H1 (cell line): ENCODE results near the gene NDST4. TPM values are rescaled to one million over a fixed set of nuclear protein-coding genes. Genes with fewer than 3 reads are reported as not detected.

ENCODE experiments used
- CTCF ChIA-PET: fragments of 300-600 bp; sonication (Branson Sonifier 250); formaldehyde crosslinking; loops from one replicate; lab custom pipeline; 2021; ENCODE audit not compliant: partially characterized antibody; lab: Charles Lee
- POLR2A ChIA-PET: fragments of 300-600 bp; sonication (Branson Sonifier 250); formaldehyde crosslinking; loops from one replicate; lab custom pipeline; 2021; ENCODE audit warnings: inconsistent platforms; ENCODE audit not compliant: partially characterized antibody; lab: Charles Lee
- DNase-seq, 2 experiments: peaks; one replicate each; pipeline versions ENCODE4 v3.0.0 to v3.0.0-alpha.2; 2010 to 2022; ENCODE audit warnings: low spot score in 2 of 2, low read depth in 1 of 2, mixed read lengths in 1 of 2
- FAIRE-seq: peaks from 2 replicates; lab custom pipeline; 2011; peaks lifted over from hg19 to GRCh38; lab: Jason Lieb, UNC
- H2AFZ ChIP-seq: 2 replicates; pipeline ENCODE4 v1.8.1; 2012; ENCODE audit warnings: low read length, inconsistent platforms
- H2AK5ac ChIP-seq: 2 replicates; pipeline ENCODE4 v1.6.1; 2013; ENCODE audit warnings: low read depth, low read length
- H2BK120ac ChIP-seq: replicated peaks from 2 replicates; pipeline ENCODE3; 2013; ENCODE audit warnings: low read depth, low read length, inconsistent platforms
- H2BK12ac ChIP-seq: 2 replicates; pipeline ENCODE4 v1.6.1; 2013; ENCODE audit warnings: low read depth, low read length
- H2BK15ac ChIP-seq: 2 replicates; pipeline ENCODE4 v1.6.1; 2013; ENCODE audit warnings: low read length
- H2BK20ac ChIP-seq: 2 replicates; pipeline ENCODE4 v1.6.1; 2013; ENCODE audit warnings: low read length
- H2BK5ac ChIP-seq: 2 replicates; pipeline ENCODE4 v1.6.1; 2013; ENCODE audit warnings: low read depth, low read length
- H3K14ac ChIP-seq: 2 replicates; pipeline ENCODE4 v1.6.1; 2013; ENCODE audit warnings: inconsistent platforms; ENCODE audit not compliant: insufficient read length
- H3K18ac ChIP-seq: 2 replicates; pipeline ENCODE4 v1.6.1; 2013; ENCODE audit warnings: low read length; ENCODE audit errors: extremely low read depth
- H3K23ac ChIP-seq: 2 replicates; pipeline ENCODE4 v1.6.1; 2013; ENCODE audit warnings: inconsistent platforms; ENCODE audit not compliant: insufficient read length
- H3K23me2 ChIP-seq: 2 replicates; pipeline ENCODE4 v1.6.1; 2013; ENCODE audit warnings: low read depth, low read length
- H3K27ac ChIP-seq: 2 replicates; pipeline ENCODE4 v1.6.1; 2011; ENCODE audit warnings: low read depth, low read length, inconsistent platforms
- H3K27me3 ChIP-seq, 4 experiments: replicated peaks in 1 of 4; 1 replicate in 1 of 4; 2 replicates in 3 of 4; pipeline versions ENCODE4 v1.6.1 to v1.8.1; 2011 to 2013; ENCODE audit warnings: low read length in 3 of 4, mild to moderate bottlenecking in 3 of 4, inconsistent platforms in 2 of 4, mixed read lengths in 2 of 4, moderate library complexity in 1 of 4; ENCODE audit not compliant: control insufficient read depth in 3 of 4, insufficient read depth in 3 of 4; ENCODE audit errors: extremely low read depth in 1 of 4
- H3K36me3 ChIP-seq, 4 experiments: 2 replicates each; pipeline versions ENCODE4 v1.6.1 to v1.8.1; 2011 to 2013; ENCODE audit warnings: mild to moderate bottlenecking in 4 of 4, low read length in 3 of 4, moderate library complexity in 2 of 4, control low read depth in 1 of 4, inconsistent platforms in 1 of 4; ENCODE audit not compliant: insufficient read depth in 4 of 4, control insufficient read depth in 2 of 4
- H3K4ac ChIP-seq: replicated peaks from 2 replicates; pipeline ENCODE3; 2013; ENCODE audit warnings: low read length, low read depth, mixed read lengths, inconsistent platforms; ENCODE audit not compliant: insufficient read length
- H3K4me1 ChIP-seq, 4 experiments: replicated peaks in 1 of 4; 1 replicate in 1 of 4; 2 replicates in 3 of 4; pipeline versions ENCODE4 v1.6.1 to v1.8.1; 2011 to 2013; ENCODE audit warnings: low read length in 3 of 4, inconsistent platforms in 2 of 4, mixed read lengths in 1 of 4; ENCODE audit not compliant: insufficient read depth in 4 of 4, control insufficient read depth in 3 of 4
- H3K4me2 ChIP-seq, 2 experiments: 2 replicates each; pipeline versions ENCODE4 v1.6.1 to v1.8.1; 2011 to 2013; ENCODE audit warnings: low read depth in 2 of 2, low read length in 2 of 2, control low read depth in 1 of 2, inconsistent platforms in 1 of 2, mild to moderate bottlenecking in 1 of 2; ENCODE audit not compliant: insufficient read depth in 1 of 2
- H3K4me3 ChIP-seq, 4 experiments: fragments of 200-600, 300-600 bp in 1 of 4; sonication (generic), shearing (Covaris generic), sonication (Bioruptor Twin) in 1 of 4; 2 replicates each; pipeline versions ENCODE4 v1.5.1 to v1.8.1; 2011 to 2016; ENCODE audit warnings: low read length in 4 of 4, low read depth in 3 of 4, control low read depth in 2 of 4, inconsistent platforms in 2 of 4, mild to moderate bottlenecking in 2 of 4, mixed read lengths in 1 of 4, moderate library complexity in 1 of 4; ENCODE audit not compliant: insufficient read depth in 2 of 4; ENCODE audit errors: extremely low read depth in 1 of 4
- H3K56ac ChIP-seq: replicated peaks from 2 replicates; pipeline ENCODE3; 2013; ENCODE audit warnings: low read depth, mild to moderate bottlenecking, mixed read lengths, low read length, inconsistent platforms; ENCODE audit not compliant: insufficient read length
- H3K79me1 ChIP-seq: 2 replicates; pipeline ENCODE4 v1.6.1; 2013; ENCODE audit warnings: low read depth, low read length, control low read depth
- H3K79me2 ChIP-seq, 2 experiments: 2 replicates each; pipeline versions ENCODE4 v1.6.1 to v1.8.1; 2012 to 2013; ENCODE audit warnings: low read length in 2 of 2, mild to moderate bottlenecking in 2 of 2, inconsistent platforms in 1 of 2; ENCODE audit not compliant: insufficient read depth in 2 of 2, control insufficient read depth in 1 of 2
- H3K9ac ChIP-seq, 4 experiments: replicated peaks in 1 of 4; 1 replicate in 1 of 4; 2 replicates in 3 of 4; pipeline versions ENCODE4 v1.6.1 to v1.8.1; 2011 to 2013; ENCODE audit warnings: low read depth in 3 of 4, low read length in 3 of 4, control low read depth in 2 of 4, mild to moderate bottlenecking in 2 of 4, moderate library complexity in 2 of 4, inconsistent platforms in 1 of 4; ENCODE audit errors: extremely low read depth in 1 of 4
- H3K9me3 ChIP-seq, 2 experiments: 2 replicates each; pipeline versions ENCODE4 v1.6.1 to v1.8.1; 2012 to 2013; ENCODE audit warnings: mild to moderate bottlenecking in 2 of 2, moderate library complexity in 2 of 2, control low read depth in 1 of 2, inconsistent platforms in 1 of 2, low read depth in 1 of 2, low read length in 1 of 2, mixed read lengths in 1 of 2; ENCODE audit not compliant: insufficient read depth in 2 of 2
- H4K20me1 ChIP-seq, 2 experiments: replicated peaks in 1 of 2; 2 replicates each; pipeline versions ENCODE3 to v1.8.1; 2011 to 2013; ENCODE audit warnings: inconsistent platforms in 2 of 2, low read length in 2 of 2, mild to moderate bottlenecking in 1 of 2; ENCODE audit not compliant: insufficient read depth in 2 of 2, control insufficient read depth in 1 of 2
- H4K5ac ChIP-seq: 2 replicates; pipeline ENCODE4 v1.6.1; 2013; ENCODE audit warnings: low read length, low read depth, mixed read lengths, inconsistent platforms; ENCODE audit not compliant: insufficient read length
- H4K8ac ChIP-seq: 2 replicates; pipeline ENCODE4 v1.8.0; 2013; ENCODE audit warnings: mild to moderate bottlenecking, moderate library complexity, low read length, inconsistent platforms; ENCODE audit not compliant: insufficient read depth; ENCODE audit errors: extremely low read depth
- H4K91ac ChIP-seq: replicated peaks from 2 replicates; pipeline ENCODE3; 2013; ENCODE audit warnings: low read length, mixed read lengths, inconsistent platforms; ENCODE audit not compliant: insufficient read length
- CTBP2 ChIP-seq: IDR thresholded peaks from 2 replicates; pipeline ENCODE4 v1.7.0; 2011; ENCODE audit warnings: borderline replicate concordance, mild to moderate bottlenecking, moderate library complexity, mixed read lengths, low read length; ENCODE audit not compliant: insufficient read depth, insufficient read length
- HDAC2 ChIP-seq, 2 experiments: fragments of 300-600 bp in 1 of 2; sonication (generic) in 1 of 2; IDR thresholded peaks; 2 replicates each; pipeline ENCODE4 v1.6.1; 2011 to 2012; ENCODE audit warnings: low read depth in 2 of 2, low read length in 2 of 2, mild to moderate bottlenecking in 2 of 2, moderate library complexity in 2 of 2, borderline replicate concordance in 1 of 2, inconsistent platforms in 1 of 2
- KDM4A ChIP-seq: IDR thresholded peaks from one replicate; pipeline ENCODE4 v1.7.1; 2012; ENCODE audit warnings: low read depth, mild to moderate bottlenecking, moderate library complexity, low read length, inconsistent platforms; ENCODE audit not compliant: severe bottlenecking
- SP1 ChIP-seq: IDR thresholded peaks from 2 replicates; pipeline ENCODE4 v1.6.1; 2011; ENCODE audit warnings: low read depth, low read length
- WGBS, 2 experiments: shearing (Covaris generic) in 1 of 2; methylation state at CpG; one replicate each; pipeline versions ENCODE4 v1.1.6 to v1.1.7; 2013 to 2015; ENCODE audit warnings: low lambda C conversion rate in 2 of 2, mixed read lengths in 2 of 2, inconsistent platforms in 1 of 2, low coverage in 1 of 2, missing lambda C conversion rate in 1 of 2; ENCODE audit not compliant: insufficient replicate concordance in 2 of 2, insufficient coverage in 1 of 2, insufficient read length in 1 of 2; ENCODE audit errors: extremely low coverage in 1 of 2, missing lambda C conversion rate in 1 of 2; 5-methylcytosine and 5-hydroxymethylcytosine counted together
- polyA plus RNA-seq, 7 experiments: library from polyadenylated mRNA; depleted of rRNA in 3 of 7; stranded (reverse) in 5 of 7; unstranded in 2 of 7; fragments of >200 nt in 5 of 7; fragments of 200-250 nt in 2 of 7; gene quantifications; 1 replicate in 5 of 7; 2 replicates in 1 of 7; 4 replicates in 1 of 7; pipeline versions ENCODE4 v1.2.1 to v1.2.3, GENCODE V29; 2011 to 2013; ENCODE audit warnings: missing spikeins in 2 of 7, mixed read lengths in 2 of 7
- total RNA-seq: library from RNA; stranded (reverse); fragmentation: NEBNext Ultra II Directional; extraction: Animal tissue kit (Norgen Biotek cat#: 25700); gene quantifications from 2 replicates; pipeline ENCODE4 v1.2.1, GENCODE V29; 2021

Gene NDST4
- total and polyA plus RNA-seq, 2 of the 8 experiments (the other 6 are each of a cell fraction or from before 2014, with no cell fraction given): 0.02 TPM; not detected in 1

DNA sequence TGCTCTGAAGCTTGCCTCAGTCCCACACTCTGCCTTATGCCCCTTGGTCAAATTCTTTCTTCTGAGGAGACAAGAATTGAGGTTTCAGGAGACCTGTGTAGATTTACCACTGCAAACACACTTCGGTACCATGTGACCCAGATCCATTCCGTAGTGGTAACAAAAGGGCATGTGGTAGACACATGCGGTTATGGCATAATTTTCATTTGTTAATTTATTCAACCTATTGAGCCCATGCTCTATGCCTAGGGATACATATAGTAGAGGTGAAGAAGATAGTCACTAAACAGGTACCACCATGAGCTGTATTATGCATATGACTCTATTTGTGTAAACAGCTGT is 190.9 kb downstream of the NDST4 start:
- H2BK120ac ChIP-seq: peak overlapping the region; percentile 75
- H3K4me1 ChIP-seq: peaks cover 0 to 14% (median 7%) of the 10 kb centered on the region in 4 experiments; a peak in 4 of 7 replicates
- H3K56ac ChIP-seq: no peak overlapping the region
- H4K5ac ChIP-seq: no peak overlapping the region
- no peaks in the 10 kb centered on the region for H3K79me1 ChIP-seq
- no peak overlapping the region for H3K27ac ChIP-seq
- no peak overlapping the region for H2BK20ac ChIP-seq
- H3K18ac ChIP-seq: no peak overlapping the region
- no peaks in the 10 kb centered on the region for H4K20me1 ChIP-seq
- H4K91ac ChIP-seq: peak overlapping the region; percentile 15
- H3K14ac ChIP-seq: no peak overlapping the region
- H3K9ac ChIP-seq: no peak overlapping the region
- no peak overlapping the region for H3K23ac ChIP-seq
- no peak overlapping the region; the same call in 1 of the 2 replicates for H2BK5ac ChIP-seq
- DNase-seq: no peak
- H2BK15ac ChIP-seq: no peak overlapping the region
- H3K36me3 ChIP-seq: no peaks in the 10 kb centered on the region
- peak overlapping the region; percentile 71; the same call in 1 of the 2 replicates for H2AFZ ChIP-seq
- POLR2A ChIA-PET: no interaction called here
- H3K4ac ChIP-seq: no peak overlapping the region
- H3K79me2 ChIP-seq: no peaks in the 10 kb centered on the region
- 91% methylated on average over 3 of the region's 3 CpGs; no CpG with 5 or more reads in 1 of the 2 experiments for WGBS, 2 experiments
- H3K4me2 ChIP-seq: 0 out of 4 replicates have a peak overlapping the region, but pooled peaks of 1 of the 2 experiments have one; percentile 7
- no peak overlapping the region for H3K4me3 ChIP-seq
- H2AK5ac ChIP-seq: no peak overlapping the region
- H3K9me3 ChIP-seq: no peaks in the 10 kb centered on the region
- H3K23me2 ChIP-seq: no peaks in the 10 kb centered on the region; the same call in 1 of the 2 replicates
- H2BK12ac ChIP-seq: no peak overlapping the region
- no peaks in the 10 kb centered on the region for H3K27me3 ChIP-seq
- FAIRE-seq: no peak
- CTCF ChIA-PET: interaction anchor here (0.9 kb wide), 1 partner anchor 115 kb away, joined by 5 read pairs; no protein-coding TSS in a partner anchor
- TF ChIP-seq HDAC2 (IDR thresholded peaks at IDR 0.05; ENCODE audit: borderline replicate concordance in 1 of 2, low read depth in 2 of 2, low read length in 2 of 2): no peak
- TF ChIP-seq SP1: no peak
- no peak for TF ChIP-seq CTBP2
- no peak for TF ChIP-seq KDM4A
- no peak overlapping the region for H4K8ac ChIP-seq
